Brain microvascular endothelial cell (primary cell): ENCODE data around the gene SDK1.

Experiments used
- DNase-seq: peaks from one replicate; pipeline ENCODE4 v3.0.0-alpha.2; 2020
- H3K27ac ChIP-seq: fragments of 250-450 bp; sonication (Bioruptor Pico); 2 replicates; pipeline ENCODE4 v1.5.1; 2020; ENCODE audit warnings: mild to moderate bottlenecking, moderate library complexity
- H3K27me3 ChIP-seq: fragments of 250-450 bp; sonication (Bioruptor Pico); replicated peaks from 2 replicates; pipeline ENCODE4 v1.5.1; 2020; ENCODE audit warnings: mild to moderate bottlenecking
- H3K36me3 ChIP-seq: fragments of 250-450 bp; sonication (Bioruptor Pico); replicated peaks from 2 replicates; pipeline ENCODE4 v1.5.1; 2020; ENCODE audit warnings: mild to moderate bottlenecking
- H3K4me3 ChIP-seq: 2 replicates; pipeline ENCODE4 v1.5.1; 2011; ENCODE audit warnings: low read depth, mild to moderate bottlenecking, control low read depth, low read length, moderate library complexity
- in situ Hi-C: cut with HindIII; loops from 2 replicates; pipeline ENCODE4 v1.10.0; 2017; ENCODE audit warnings: low sequenced_read_pairs, low pct_ligation_motif_present
- TF ChIP-seq, protein P1 (sequence below): IDR thresholded peaks from 2 replicates; pipeline ENCODE4 v1.5.1; 2011; ENCODE audit warnings: low read depth, mild to moderate bottlenecking, moderate library complexity, low read length, control low read depth, inconsistent platforms; ENCODE audit errors: missing control alignments

SDK1 gene

DNA sequence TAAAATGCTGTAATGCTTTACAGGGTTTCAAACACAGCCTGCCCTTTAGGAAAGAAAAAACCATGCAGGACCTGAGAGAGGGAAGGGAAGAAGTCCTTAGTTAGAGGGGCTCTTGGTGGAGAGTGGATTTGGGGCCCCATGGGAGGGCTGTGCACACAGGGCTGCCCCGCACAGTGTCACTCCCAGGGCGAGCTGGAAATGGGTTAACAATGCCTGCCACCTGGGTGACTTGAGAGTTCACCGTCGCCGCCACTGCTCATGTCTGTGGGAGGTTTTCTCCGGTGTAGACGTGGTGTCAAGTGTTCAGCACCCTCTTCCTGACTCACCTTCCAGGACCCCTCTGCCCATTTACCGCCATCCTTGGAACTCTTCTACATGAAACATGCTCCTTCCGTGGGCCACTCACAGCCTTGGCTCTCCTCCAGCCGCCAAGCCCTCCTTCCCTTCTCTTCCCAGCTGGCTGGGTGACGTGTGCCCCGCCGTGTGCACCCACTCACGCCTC lies 686.4 kb downstream of the SDK1 start:
- Histone ChIP-seq H3K27me3 (no peaks in the 10 kb centered on the region), H3K36me3 (no peaks in the 10 kb centered on the region), H3K4me3 (no peak overlapping the region), H3K27ac (no peak overlapping the region)
- TF ChIP-seq, protein P1, sequence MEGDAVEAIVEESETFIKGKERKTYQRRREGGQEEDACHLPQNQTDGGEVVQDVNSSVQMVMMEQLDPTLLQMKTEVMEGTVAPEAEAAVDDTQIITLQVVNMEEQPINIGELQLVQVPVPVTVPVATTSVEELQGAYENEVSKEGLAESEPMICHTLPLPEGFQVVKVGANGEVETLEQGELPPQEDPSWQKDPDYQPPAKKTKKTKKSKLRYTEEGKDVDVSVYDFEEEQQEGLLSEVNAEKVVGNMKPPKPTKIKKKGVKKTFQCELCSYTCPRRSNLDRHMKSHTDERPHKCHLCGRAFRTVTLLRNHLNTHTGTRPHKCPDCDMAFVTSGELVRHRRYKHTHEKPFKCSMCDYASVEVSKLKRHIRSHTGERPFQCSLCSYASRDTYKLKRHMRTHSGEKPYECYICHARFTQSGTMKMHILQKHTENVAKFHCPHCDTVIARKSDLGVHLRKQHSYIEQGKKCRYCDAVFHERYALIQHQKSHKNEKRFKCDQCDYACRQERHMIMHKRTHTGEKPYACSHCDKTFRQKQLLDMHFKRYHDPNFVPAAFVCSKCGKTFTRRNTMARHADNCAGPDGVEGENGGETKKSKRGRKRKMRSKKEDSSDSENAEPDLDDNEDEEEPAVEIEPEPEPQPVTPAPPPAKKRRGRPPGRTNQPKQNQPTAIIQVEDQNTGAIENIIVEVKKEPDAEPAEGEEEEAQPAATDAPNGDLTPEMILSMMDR: no peak
- no peak for DNase-seq
- in situ Hi-C loops: no loop called here

DNA sequence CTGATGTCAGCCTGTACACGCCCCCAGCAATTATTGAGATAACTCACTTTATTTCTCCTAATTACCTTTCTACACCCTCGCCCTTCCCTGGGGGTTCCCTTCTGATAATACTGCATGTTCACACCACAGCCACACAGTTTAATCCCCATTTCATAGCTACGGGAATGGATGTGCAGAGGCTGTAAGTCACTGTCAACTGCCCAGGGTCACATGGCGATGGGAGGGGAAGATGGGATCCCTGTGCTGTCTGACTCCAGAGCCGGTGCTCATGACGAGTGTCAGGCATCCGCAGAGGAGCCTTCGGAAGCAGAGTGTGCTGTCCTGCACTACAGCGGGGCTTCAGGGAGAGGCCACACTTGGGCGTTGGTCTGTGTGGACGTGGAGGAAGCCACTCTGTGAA lies 688.7 kb downstream of the SDK1 start:
- no peak for DNase-seq
- H3K27me3 ChIP-seq: no peaks in the 10 kb centered on the region
- TF ChIP-seq, protein P1: no peak
- no peaks in the 10 kb centered on the region for H3K36me3 ChIP-seq
- in situ Hi-C loops: no loop called here
- H3K27ac ChIP-seq: no peak overlapping the region
- H3K4me3 ChIP-seq: no peak overlapping the region

GRCh38 chr7:3991731-3992231 lies 690.7 kb downstream of the SDK1 start:
- DNase-seq: no peak
- H3K36me3 ChIP-seq: no peaks in the 10 kb centered on the region
- H3K27ac ChIP-seq: no peak overlapping the region
- H3K4me3 ChIP-seq: no peak overlapping the region
- TF ChIP-seq, protein P1: no peak
- no peaks in the 10 kb centered on the region for H3K27me3 ChIP-seq
- in situ Hi-C loops: no loop called here

- Histone ChIP-seq H3K4me3 (no peak overlapping the region), H3K27ac (no peak overlapping the region), H3K36me3 (no peaks in the 10 kb centered on the region), H3K27me3 (no peaks in the 10 kb centered on the region)
- TF ChIP-seq, protein P1: no peak
- in situ Hi-C loops: no loop called here
- no peak for DNase-seq
These were observed 691.8 kb downstream of the SDK1 start for GRCh38 chr7:3992841-3993240.

DNA sequence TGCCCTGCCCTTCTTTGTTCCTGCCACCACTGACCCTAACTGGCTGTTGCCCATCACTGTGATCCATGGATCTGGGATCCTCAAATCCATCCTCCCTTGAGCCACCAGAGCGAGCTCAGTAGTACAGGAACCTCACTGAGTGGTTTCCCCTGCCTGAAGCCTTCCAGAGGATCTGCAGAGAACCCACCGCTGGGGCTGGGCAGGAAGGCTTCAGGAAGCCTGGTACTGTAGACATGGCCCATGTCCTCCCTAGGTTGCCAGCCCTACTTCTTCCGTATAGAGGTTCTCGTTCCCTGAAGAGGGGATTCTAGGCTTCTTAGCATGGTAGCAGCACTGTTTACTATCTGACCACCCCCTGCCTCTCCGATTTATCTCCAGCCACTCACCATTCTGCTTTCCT lies 693.7 kb downstream of the SDK1 start:
- H3K27me3 ChIP-seq: no peaks in the 10 kb centered on the region
- TF ChIP-seq, protein P1: no peak
- DNase-seq: no peak
- H3K4me3 ChIP-seq: no peak overlapping the region
- H3K36me3 ChIP-seq: no peaks in the 10 kb centered on the region
- no peak overlapping the region for H3K27ac ChIP-seq
- in situ Hi-C loops: no loop called here

- Histone ChIP-seq H3K27me3 (no peaks in the 10 kb centered on the region), H3K36me3 (no peaks in the 10 kb centered on the region), H3K27ac (no peak overlapping the region), H3K4me3 (no peak overlapping the region)
- TF ChIP-seq, protein P1: no peak
- in situ Hi-C loops: no loop called here
- no peak for DNase-seq
These were observed 694.1 kb downstream of the SDK1 start for GRCh38 chr7:3995187-3995586.
